ENCODE results near the gene DDX25. TPM values are rescaled to one million over a fixed set of nuclear protein-coding genes. Genes with fewer than 3 reads are reported as not detected.

The DDX25 gene
- total RNA-seq, 1 experiment from 2014 or later = 0.37 TPM

GRCh38 chr11:125921042-125921441 lies 16.7 kb downstream of the DDX25 start:
- no peaks in the 10 kb centered on the region for H3K9me3 ChIP-seq (ENCODE audit: control insufficient read depth in 1 of 2, insufficient read depth in 1 of 2, low read depth in 1 of 2, low read length in 2 of 2)
- H3K79me2 ChIP-seq (ENCODE audit: insufficient read depth, low read length) = no peaks in the 10 kb centered on the region
- H3K9ac ChIP-seq (ENCODE audit: low read length) = no peak overlapping the region
- no peaks in the 10 kb centered on the region for H4K20me1 ChIP-seq (ENCODE audit: insufficient read depth)
- DNase-seq (ENCODE audit: low read depth, low spot score) (no peak), ATAC-seq (no peak)
- RAD21 ChIA-PET (ENCODE audit: low non-redundant PET in 1 of 2, low total read pairs in 2 of 2, uncharacterized antibody in 2 of 2, unreplicated experiment in 2 of 2) = no interaction called here
- no peak overlapping the region for H2AFZ ChIP-seq (ENCODE audit: low read depth, low read length, poor library complexity, severe bottlenecking)
- CTCF ChIA-PET = no interaction called here
- intact Hi-C loops (cut with micrococcal nuclease) = loop anchor here (5.0 kb wide), 1 partner anchor 201 kb away; no protein-coding TSS in a partner anchor
- H3K27ac ChIP-seq (ENCODE audit: low read depth, low read length) = no peak overlapping the region
- POLR2A ChIA-PET = no interaction called here
- H3K4me3 ChIP-seq (replicated peaks in 1 of 2; ENCODE audit: low read depth in 1 of 2, low read length in 2 of 2) = no peak overlapping the region
- no peak for TF ChIP-seq JUND (IDR thresholded peaks at IDR 0.05)
- TF ChIP-seq CTCF (IDR thresholded peaks at IDR 0.05 in 2 of 3, conservative IDR thresholded peaks at IDR 0.05 in 1 of 3; ENCODE audit: borderline replicate concordance in 1 of 3, insufficient read depth in 1 of 3, low read depth in 2 of 3, low read length in 2 of 3) = no peak
- TF ChIP-seq TCF7L2 (IDR thresholded peaks at IDR 0.05; ENCODE audit: borderline replicate concordance, extremely low read depth, insufficient read depth, insufficient read length) = no peak
- no peak for TF ChIP-seq ZNF274 (IDR thresholded peaks at IDR 0.05; ENCODE audit: low read depth, low read length)
- no peaks in the 10 kb centered on the region for H3K4me1 ChIP-seq (ENCODE audit: control insufficient read depth in 1 of 2, insufficient read depth in 2 of 2, low read length in 2 of 2)
- H3K27me3 ChIP-seq (ENCODE audit: insufficient read depth, low read length) = peaks cover 7% of the 10 kb centered on the region; the same call in 1 of the 2 replicates
- H3K9me2 ChIP-seq (ENCODE audit: insufficient read depth) = no peaks in the 10 kb centered on the region
- BruUV-seq (replicated peaks) = no TSS peak
- no peak overlapping the region for H3K4me2 ChIP-seq (ENCODE audit: low read length)
- no peaks in the 10 kb centered on the region for H3K36me3 ChIP-seq (ENCODE audit: control insufficient read depth in 1 of 2, insufficient read depth in 2 of 2, low read length in 2 of 2)

- Histone ChIP-seq H3K9me3 (ENCODE audit: control insufficient read depth in 1 of 2, insufficient read depth in 1 of 2, low read depth in 1 of 2, low read length in 2 of 2) (no peaks in the 10 kb centered on the region), H3K9me2 (ENCODE audit: insufficient read depth) (no peaks in the 10 kb centered on the region), H4K20me1 (ENCODE audit: insufficient read depth) (no peaks in the 10 kb centered on the region), H3K4me1 (ENCODE audit: control insufficient read depth in 1 of 2, insufficient read depth in 2 of 2, low read length in 2 of 2) (no peaks in the 10 kb centered on the region), H3K4me3 (replicated peaks in 1 of 2; ENCODE audit: low read depth in 1 of 2, low read length in 2 of 2) (no peak overlapping the region), H3K4me2 (ENCODE audit: low read length) (no peak overlapping the region), H3K27me3 (ENCODE audit: insufficient read depth, low read length) (peaks cover 1% of the 10 kb centered on the region; the same call in 1 of the 2 replicates), H3K9ac (ENCODE audit: low read length) (no peak overlapping the region), H3K27ac (ENCODE audit: low read depth, low read length) (no peak overlapping the region), H2AFZ (ENCODE audit: low read depth, low read length, poor library complexity, severe bottlenecking) (no peak overlapping the region), H3K79me2 (ENCODE audit: insufficient read depth, low read length) (no peaks in the 10 kb centered on the region), H3K36me3 (ENCODE audit: control insufficient read depth in 1 of 2, insufficient read depth in 2 of 2, low read length in 2 of 2) (no peaks in the 10 kb centered on the region)
- no peak for TF ChIP-seq ZBTB33 (IDR thresholded peaks at IDR 0.05; ENCODE audit: extremely low read depth, insufficient replicate concordance, low read length)
- no TSS peak for BruUV-seq (replicated peaks)
- intact Hi-C loops (cut with micrococcal nuclease) = loop anchor here (5.0 kb wide), 1 partner anchor 200 kb away; no protein-coding TSS in a partner anchor
- ATAC-seq (no peak), DNase-seq (ENCODE audit: low read depth, low spot score) (no peak)
- POLR2A ChIA-PET = no interaction called here
- CTCF ChIA-PET = no interaction called here
- RAD21 ChIA-PET (ENCODE audit: low non-redundant PET in 1 of 2, low total read pairs in 2 of 2, uncharacterized antibody in 2 of 2, unreplicated experiment in 2 of 2) = no interaction called here
These were observed 17.8 kb downstream of the DDX25 start for GRCh38 chr11:125922156-125922555.
